ENCODE data around the gene LBX1. TPM values are rescaled to one million over a fixed set of nuclear protein-coding genes. Genes with fewer than 3 reads are reported as not detected.

LBX1 gene
- total RNA-seq, 3 donors from 2014 or later (not counting 1 experiment from before 2014, with no cell fraction given), result not detected

GRCh38 chr10:101241840-101242707 is 12.8 kb upstream of the LBX1 start:
- Mint-ChIP-seq H3K4me3 (no peak overlapping the region), H3K27me3 (ENCODE audit: low read depth in 2 of 2) (peaks cover 61 to 63% of the 10 kb centered on the region in 2 donors), H3K27ac (no peak overlapping the region), H3K9me3 (no peaks in the 10 kb centered on the region), H3K36me3 (no peaks in the 10 kb centered on the region), H3K4me1 (peaks cover 6 to 7% of the 10 kb centered on the region in 2 donors)
- TF ChIP-seq, protein P1, sequence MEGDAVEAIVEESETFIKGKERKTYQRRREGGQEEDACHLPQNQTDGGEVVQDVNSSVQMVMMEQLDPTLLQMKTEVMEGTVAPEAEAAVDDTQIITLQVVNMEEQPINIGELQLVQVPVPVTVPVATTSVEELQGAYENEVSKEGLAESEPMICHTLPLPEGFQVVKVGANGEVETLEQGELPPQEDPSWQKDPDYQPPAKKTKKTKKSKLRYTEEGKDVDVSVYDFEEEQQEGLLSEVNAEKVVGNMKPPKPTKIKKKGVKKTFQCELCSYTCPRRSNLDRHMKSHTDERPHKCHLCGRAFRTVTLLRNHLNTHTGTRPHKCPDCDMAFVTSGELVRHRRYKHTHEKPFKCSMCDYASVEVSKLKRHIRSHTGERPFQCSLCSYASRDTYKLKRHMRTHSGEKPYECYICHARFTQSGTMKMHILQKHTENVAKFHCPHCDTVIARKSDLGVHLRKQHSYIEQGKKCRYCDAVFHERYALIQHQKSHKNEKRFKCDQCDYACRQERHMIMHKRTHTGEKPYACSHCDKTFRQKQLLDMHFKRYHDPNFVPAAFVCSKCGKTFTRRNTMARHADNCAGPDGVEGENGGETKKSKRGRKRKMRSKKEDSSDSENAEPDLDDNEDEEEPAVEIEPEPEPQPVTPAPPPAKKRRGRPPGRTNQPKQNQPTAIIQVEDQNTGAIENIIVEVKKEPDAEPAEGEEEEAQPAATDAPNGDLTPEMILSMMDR (IDR thresholded peaks at IDR 0.05), result no peak
- ATAC-seq (peak in 1 of 3 donors; percentile 28), DNase-seq (no peak)
- Histone ChIP-seq H3K27ac (ENCODE audit: low read length) (no peak overlapping the region), H3K36me3 (ENCODE audit: control insufficient read depth, insufficient read depth, low read length) (no peaks in the 10 kb centered on the region), H3K4me3 (ENCODE audit: low read length) (no peak overlapping the region), H3K4me1 (ENCODE audit: control insufficient read depth, insufficient read depth, low read length) (peaks cover 12% of the 10 kb centered on the region), H3K27me3 (ENCODE audit: control insufficient read depth, insufficient read depth, low read length) (peaks cover 25% of the 10 kb centered on the region), H3K9me3 (ENCODE audit: control insufficient read depth, insufficient read depth, low read length) (no peaks in the 10 kb centered on the region)
- WGBS (ENCODE audit: insufficient coverage), result 94% methylated on average over 21 of the region's 21 CpGs
- intact Hi-C loops (cut with micrococcal nuclease), result no loop called here

DNA sequence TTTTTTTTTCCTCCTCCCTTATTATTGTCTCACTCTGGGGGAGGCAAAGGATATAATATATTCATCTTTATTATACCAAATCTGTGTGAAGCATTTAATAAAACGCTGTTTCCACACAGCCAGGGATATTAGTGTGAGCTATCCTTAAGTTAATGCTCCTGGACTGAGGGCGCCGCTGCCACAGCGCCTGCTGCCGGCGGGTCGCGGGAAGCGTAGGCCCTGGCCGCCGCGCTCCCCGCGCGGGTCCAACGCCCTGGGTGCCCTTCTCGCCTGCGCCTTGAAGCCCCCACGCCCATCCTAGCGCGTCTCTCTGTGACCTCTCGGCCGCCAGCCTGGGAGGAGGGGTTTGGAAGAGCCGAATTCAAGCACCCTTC is 9.5 kb upstream of the LBX1 start:
- no peak overlapping the region for H3K27ac Mint-ChIP-seq
- no peaks in the 10 kb centered on the region for H3K9me3 Mint-ChIP-seq
- Histone ChIP-seq H3K27me3 (ENCODE audit: control insufficient read depth, insufficient read depth, low read length) (peaks cover 50% of the 10 kb centered on the region), H3K4me3 (ENCODE audit: low read length) (no peak overlapping the region), H3K36me3 (ENCODE audit: control insufficient read depth, insufficient read depth, low read length) (no peaks in the 10 kb centered on the region), H3K27ac (ENCODE audit: low read length) (no peak overlapping the region), H3K4me1 (ENCODE audit: control insufficient read depth, insufficient read depth, low read length) (peaks cover 21% of the 10 kb centered on the region), H3K9me3 (ENCODE audit: control insufficient read depth, insufficient read depth, low read length) (no peaks in the 10 kb centered on the region)
- DNase-seq (peak in 1 of 2 donors; percentile 57), ATAC-seq (peak in 2 of 3 donors; percentile 55 to 74)
- 5% methylated on average over 23 of the region's 24 CpGs for WGBS (ENCODE audit: insufficient coverage)
- intact Hi-C loops (cut with micrococcal nuclease), result no loop called here
- H3K4me3 Mint-ChIP-seq, result no peak overlapping the region
- TF ChIP-seq, protein P1 (IDR thresholded peaks at IDR 0.05), result peak; percentile 59
- H3K27me3 Mint-ChIP-seq (ENCODE audit: low read depth in 2 of 2), result peaks cover 61 to 63% of the 10 kb centered on the region in 2 donors
- no peaks in the 10 kb centered on the region for H3K36me3 Mint-ChIP-seq
- H3K4me1 Mint-ChIP-seq, result peaks cover 10 to 17% of the 10 kb centered on the region in 2 donors

GRCh38 chr10:101237982-101238731 is 8.9 kb upstream of the LBX1 start:
- H3K9me3 ChIP-seq (ENCODE audit: control insufficient read depth, insufficient read depth, low read length), result no peaks in the 10 kb centered on the region
- ATAC-seq (no peak), DNase-seq (no peak)
- H3K27me3 ChIP-seq (ENCODE audit: control insufficient read depth, insufficient read depth, low read length), result peaks cover 55% of the 10 kb centered on the region
- intact Hi-C loops (cut with micrococcal nuclease), result no loop called here
- Mint-ChIP-seq H3K4me1 (peaks cover 10 to 17% of the 10 kb centered on the region in 2 donors), H3K4me3 (no peak overlapping the region), H3K36me3 (no peaks in the 10 kb centered on the region), H3K27me3 (ENCODE audit: low read depth in 2 of 2) (peaks cover 62 to 68% of the 10 kb centered on the region in 2 donors), H3K27ac (no peak overlapping the region), H3K9me3 (no peaks in the 10 kb centered on the region)
- no peak overlapping the region for H3K27ac ChIP-seq (ENCODE audit: low read length)
- H3K4me1 ChIP-seq (ENCODE audit: control insufficient read depth, insufficient read depth, low read length), result peaks cover 21% of the 10 kb centered on the region
- H3K4me3 ChIP-seq (ENCODE audit: low read length), result no peak overlapping the region
- TF ChIP-seq, protein P1 (IDR thresholded peaks at IDR 0.05), result no peak
- H3K36me3 ChIP-seq (ENCODE audit: control insufficient read depth, insufficient read depth, low read length), result no peaks in the 10 kb centered on the region
- 15% methylated on average over 27 of the region's 31 CpGs for WGBS (ENCODE audit: insufficient coverage)
